CD14-positive monocyte (primary cell): Measurements from ENCODE around the gene C6orf15. TPM values are rescaled to one million over a fixed set of nuclear protein-coding genes. Genes with fewer than 3 reads are reported as not detected.

Experiments
- DNase-seq, 3 donors: peaks; one replicate each; pipeline ENCODE4 v3.0.0-alpha.2; 2011 to 2022
- H2AFZ ChIP-seq: 2 replicates; pipeline ENCODE4 v1.6.0; 2012; ENCODE audit warnings: mild to moderate bottlenecking, low read depth, low read length, inconsistent platforms; ENCODE audit not compliant: insufficient read depth, poor library complexity, severe bottlenecking
- H3K27ac ChIP-seq, 2 donors: 1 replicate in 1 of 2; 2 replicates in 1 of 2; pipeline ENCODE4 v1.5.1; 2012 to 2013; ENCODE audit warnings: low read length in 2 of 2, control low read depth in 1 of 2, inconsistent platforms in 1 of 2, low read depth in 1 of 2, mild to moderate bottlenecking in 1 of 2
- H3K27me3 ChIP-seq, 2 donors: one replicate each; pipeline versions ENCODE4 v1.6.0 to v1.6.1; 2011 to 2013; ENCODE audit warnings: low read length in 2 of 2; ENCODE audit not compliant: control insufficient read depth in 2 of 2, insufficient read depth in 2 of 2
- H3K36me3 ChIP-seq, 2 donors: replicated peaks in 1 of 2; 1 replicate in 1 of 2; 2 replicates in 1 of 2; pipeline versions ENCODE4 v1.5.1 to v1.6.1; 2012 to 2013; ENCODE audit warnings: low read length in 2 of 2, control low read depth in 1 of 2, inconsistent platforms in 1 of 2, mild to moderate bottlenecking in 1 of 2; ENCODE audit not compliant: insufficient read depth in 2 of 2, control insufficient read depth in 1 of 2
- H3K4me1 ChIP-seq, 2 donors: 1 replicate in 1 of 2; 2 replicates in 1 of 2; pipeline versions ENCODE4 v1.5.1 to v1.6.1; 2012 to 2013; ENCODE audit warnings: low read length in 2 of 2, control low read depth in 1 of 2, inconsistent platforms in 1 of 2, mild to moderate bottlenecking in 1 of 2, moderate library complexity in 1 of 2; ENCODE audit not compliant: insufficient read depth in 2 of 2, control insufficient read depth in 1 of 2
- H3K4me2 ChIP-seq: replicated peaks from 2 replicates; pipeline ENCODE3; 2012; ENCODE audit warnings: low read length, moderate library complexity, mild to moderate bottlenecking; ENCODE audit not compliant: poor library complexity, severe bottlenecking; ENCODE audit errors: extremely low read depth
- H3K4me3 ChIP-seq, 3 experiments: fragments of 200-600 bp in 1 of 3; sonication (generic) in 1 of 3; replicated peaks in 1 of 3; 1 replicate in 2 of 3; 2 replicates in 1 of 3; pipeline ENCODE4 v1.5.1; 2011 to 2013; ENCODE audit warnings: low read length in 3 of 3, mild to moderate bottlenecking in 3 of 3, control low read depth in 2 of 3, low read depth in 2 of 3, inconsistent platforms in 1 of 3, moderate library complexity in 1 of 3
- H3K79me2 ChIP-seq: 2 replicates; pipeline ENCODE4 v1.6.0; 2012; ENCODE audit warnings: mild to moderate bottlenecking, control low read depth, inconsistent platforms, low read length, moderate library complexity; ENCODE audit not compliant: insufficient read depth
- H3K9ac ChIP-seq: 2 replicates; pipeline ENCODE4 v1.6.0; 2017; ENCODE audit warnings: low read length, mild to moderate bottlenecking; ENCODE audit not compliant: insufficient read depth, poor library complexity, severe bottlenecking
- H3K9me3 ChIP-seq, 2 donors: replicated peaks in 1 of 2; 1 replicate in 1 of 2; 2 replicates in 1 of 2; pipeline versions ENCODE4 v1.5.1 to v1.6.1; 2012 to 2013; ENCODE audit warnings: low read length in 2 of 2, control low read depth in 1 of 2; ENCODE audit not compliant: control insufficient read depth in 1 of 2, insufficient read depth in 1 of 2
- H4K20me1 ChIP-seq: 2 replicates; pipeline ENCODE4 v1.6.0; 2012; ENCODE audit warnings: mild to moderate bottlenecking, low read length, control low read depth, moderate library complexity; ENCODE audit not compliant: insufficient read depth
- H3K27ac Mint-ChIP-seq, 7 donors: one replicate each; pipeline ENCODE4 v1.8.0; 2020; ENCODE audit warnings: mild to moderate bottlenecking in 7 of 7, mixed read lengths in 7 of 7, moderate library complexity in 6 of 7, inconsistent platforms in 2 of 7
- H3K27me3 Mint-ChIP-seq, 3 donors: one replicate each; pipeline ENCODE4 v1.8.0; 2021 to 2022; ENCODE audit warnings: low read depth in 3 of 3, mild to moderate bottlenecking in 3 of 3, mixed read lengths in 3 of 3, moderate library complexity in 3 of 3, inconsistent platforms in 1 of 3
- H3K36me3 Mint-ChIP-seq, 2 donors: one replicate each; pipeline ENCODE4 v1.8.0; 2020; ENCODE audit warnings: mixed read lengths in 2 of 2, inconsistent platforms in 1 of 2, mild to moderate bottlenecking in 1 of 2
- H3K4me1 Mint-ChIP-seq: one replicate; pipeline ENCODE4 v1.8.0; 2020; ENCODE audit warnings: mild to moderate bottlenecking, mixed read lengths
- H3K4me3 Mint-ChIP-seq, 2 donors: one replicate each; pipeline ENCODE4 v1.8.0; 2020; ENCODE audit warnings: mild to moderate bottlenecking in 2 of 2, mixed read lengths in 2 of 2, moderate library complexity in 1 of 2
- H3K9me3 Mint-ChIP-seq, 7 donors: one replicate each; pipeline ENCODE4 v1.8.0; 2020 to 2022; ENCODE audit warnings: mixed read lengths in 7 of 7, mild to moderate bottlenecking in 6 of 7, moderate library complexity in 6 of 7, inconsistent platforms in 2 of 7
- WGBS: methylation state at CpG from one replicate; pipeline ENCODE4 v1.1.5; 2013; ENCODE audit warnings: missing lambda C conversion rate; ENCODE audit not compliant: insufficient coverage; 5-methylcytosine and 5-hydroxymethylcytosine counted together
- intact Hi-C, 2 donors: fragments of 100-400 bp; cut with micrococcal nuclease; formaldehyde crosslinking; loops; one replicate each; pipeline versions ENCODE4 v1.15.0 to v1.15.1; 2023
- polyA plus RNA-seq, 3 donors: library from polyadenylated mRNA; depleted of rRNA in 1 of 3; unstranded in 2 of 3; stranded (reverse) in 1 of 3; fragments of 300-500 nt in 2 of 3; fragments of >200 nt in 1 of 3; fragmentation: Illumina TruSeq in 2 of 3; gene quantifications; 1 replicate in 2 of 3; 2 replicates in 1 of 3; pipeline ENCODE4 v1.2.3, GENCODE V29; 2012 to 2021
- TF ChIP-seq, protein P1 (sequence below): fragments of 200-600 bp; IDR thresholded peaks from one replicate; pipeline ENCODE4 v1.8.0; 2022; ENCODE audit warnings: antibody characterized with exemption, mild to moderate bottlenecking

The C6orf15 gene
- polyA plus RNA-seq, 3 donors, result not detected

DNA sequence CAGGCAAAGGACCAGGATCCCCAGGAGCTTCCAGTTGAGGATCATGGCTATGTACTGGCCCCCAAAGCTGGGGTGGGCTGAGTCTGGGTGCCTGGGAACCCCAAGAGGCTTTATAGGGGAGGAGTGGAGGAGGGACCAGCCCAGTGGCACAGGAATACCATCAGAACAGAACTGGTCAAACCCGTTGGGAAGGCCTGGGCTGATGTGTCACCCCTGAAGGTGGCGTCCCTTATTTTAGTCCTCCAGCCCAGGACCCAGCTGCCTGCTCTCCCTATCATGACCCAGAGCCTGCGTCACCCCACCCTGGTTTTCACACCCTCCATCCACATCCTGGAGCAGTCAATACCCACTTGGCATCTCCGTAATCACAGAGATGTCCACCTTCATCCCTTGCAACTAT lies 26.6 kb upstream of the C6orf15 start, which contains the start of gene PSORS1C2:
PSORS1C2 (minus strand) TSS at position 85 of the 400 bp plus-strand sequence; CDS start at position 45, 40 bp downstream.
- peaks cover 6% of the 10 kb centered on the region for H3K4me1 Mint-ChIP-seq
- Histone ChIP-seq H2AFZ (peak within 1 kb of the TSS; percentile 79), H3K27me3 (peaks cover 0 to 3% of the 10 kb centered on the region in 2 donors), H4K20me1 (no peaks in the 10 kb centered on the region), H3K4me2 (peak within 1 kb of the TSS; percentile 81), H3K9ac (no peak within 1 kb of the TSS), H3K79me2 (no peaks in the 10 kb centered on the region), H3K36me3 (peaks cover 7 to 16% of the 10 kb centered on the region in 2 donors), H3K4me3 (peak within 1 kb of the TSS in 1 of 3 experiments; percentile 71), H3K27ac (no peak within 1 kb of the TSS), H3K9me3 (no peaks in the 10 kb centered on the region), H3K4me1 (peaks cover 0 to 6% of the 10 kb centered on the region in 2 donors)
- intact Hi-C loops, result no loop called here
- H3K27ac Mint-ChIP-seq, result peak within 1 kb of the TSS in 1 of 7 donors; percentile 3
- peak within 1 kb of the TSS in 1 of 2 donors; percentile 76 for H3K4me3 Mint-ChIP-seq
- peaks cover 0 to 3% (median 0%) of the 10 kb centered on the region in 7 donors for H3K9me3 Mint-ChIP-seq
- H3K27me3 Mint-ChIP-seq, result peaks cover 0 to 15% (median 2%) of the 10 kb centered on the region in 3 donors
- TF ChIP-seq, protein P1, sequence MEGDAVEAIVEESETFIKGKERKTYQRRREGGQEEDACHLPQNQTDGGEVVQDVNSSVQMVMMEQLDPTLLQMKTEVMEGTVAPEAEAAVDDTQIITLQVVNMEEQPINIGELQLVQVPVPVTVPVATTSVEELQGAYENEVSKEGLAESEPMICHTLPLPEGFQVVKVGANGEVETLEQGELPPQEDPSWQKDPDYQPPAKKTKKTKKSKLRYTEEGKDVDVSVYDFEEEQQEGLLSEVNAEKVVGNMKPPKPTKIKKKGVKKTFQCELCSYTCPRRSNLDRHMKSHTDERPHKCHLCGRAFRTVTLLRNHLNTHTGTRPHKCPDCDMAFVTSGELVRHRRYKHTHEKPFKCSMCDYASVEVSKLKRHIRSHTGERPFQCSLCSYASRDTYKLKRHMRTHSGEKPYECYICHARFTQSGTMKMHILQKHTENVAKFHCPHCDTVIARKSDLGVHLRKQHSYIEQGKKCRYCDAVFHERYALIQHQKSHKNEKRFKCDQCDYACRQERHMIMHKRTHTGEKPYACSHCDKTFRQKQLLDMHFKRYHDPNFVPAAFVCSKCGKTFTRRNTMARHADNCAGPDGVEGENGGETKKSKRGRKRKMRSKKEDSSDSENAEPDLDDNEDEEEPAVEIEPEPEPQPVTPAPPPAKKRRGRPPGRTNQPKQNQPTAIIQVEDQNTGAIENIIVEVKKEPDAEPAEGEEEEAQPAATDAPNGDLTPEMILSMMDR, result no peak
- peaks cover 5 to 6% of the 10 kb centered on the region in 2 donors for H3K36me3 Mint-ChIP-seq
- no peak for DNase-seq
- 92% methylated on average over 4 of the region's 4 CpGs for WGBS

DNA sequence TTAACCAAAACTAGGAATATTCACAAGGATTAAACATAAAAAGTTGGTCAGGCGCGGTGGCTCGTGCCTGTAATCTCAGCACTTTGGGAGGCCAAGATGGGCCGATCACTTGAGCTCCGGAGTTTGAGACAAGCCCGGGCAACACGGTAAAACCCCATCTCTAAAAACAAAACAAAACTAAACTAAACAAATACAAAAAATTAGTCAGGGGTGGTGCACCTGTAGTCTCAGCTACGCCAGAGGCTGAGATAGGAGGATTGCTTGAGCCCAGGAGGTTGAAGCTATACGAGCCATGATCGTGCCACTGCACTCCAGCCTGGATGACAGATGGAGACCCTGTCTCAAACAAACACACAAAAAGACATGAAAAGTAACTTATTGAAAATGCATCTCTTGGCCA lies 23.3 kb upstream of the C6orf15 start:
- no peaks in the 10 kb centered on the region for H3K79me2 ChIP-seq
- Mint-ChIP-seq H3K27me3 (peaks cover 0 to 15% (median 2%) of the 10 kb centered on the region in 3 donors), H3K9me3 (peaks cover 0 to 3% (median 0%) of the 10 kb centered on the region in 7 donors), H3K36me3 (no peaks in the 10 kb centered on the region), H3K27ac (no peak overlapping the region), H3K4me1 (peaks cover 6% of the 10 kb centered on the region), H3K4me3 (no peak overlapping the region)
- no peak overlapping the region for H3K4me3 ChIP-seq
- H3K27ac ChIP-seq, result no peak overlapping the region
- no peak overlapping the region for H3K4me2 ChIP-seq
- H3K4me1 ChIP-seq, result peaks cover 0 to 6% of the 10 kb centered on the region in 2 donors
- WGBS, result no CpG with 5 or more reads among the region's 10 CpGs
- H2AFZ ChIP-seq, result no peak overlapping the region
- H4K20me1 ChIP-seq, result no peaks in the 10 kb centered on the region
- H3K9ac ChIP-seq, result no peak overlapping the region
- H3K9me3 ChIP-seq, result no peaks in the 10 kb centered on the region
- DNase-seq, result no peak
- intact Hi-C loops, result loop anchor here (2.0 kb wide), 2 partner anchors 57 to 231 kb away; no protein-coding TSS in a partner anchor
- TF ChIP-seq, protein P1, result no peak
- H3K27me3 ChIP-seq, result peaks cover 0 to 3% of the 10 kb centered on the region in 2 donors
- no peaks in the 10 kb centered on the region for H3K36me3 ChIP-seq
